HepG2 (cell line): ENCODE data around the gene RGS8. TPM values are rescaled to one million over a fixed set of nuclear protein-coding genes. Genes with fewer than 3 reads are reported as not detected.

Experiments
- ATAC-seq: fragments of 200-7000 bp; cut with Tn5 transposase; 3 replicates; pipeline ENCODE4 v1.9.1; 2020; ENCODE audit warnings: mild to moderate bottlenecking, moderate library complexity
- BruUV-seq: library from RNA; stranded (reverse); fragments of 400-500 nt; replicated peaks from 2 replicates; lab custom pipeline; 2021; lab: Mats Ljungman, UMichigan
- CTCF ChIA-PET: fragments of 300-600 bp; formaldehyde crosslinking; extraction: SDS; loops from one replicate; lab custom pipeline; 2021; ENCODE audit warnings: low total read pairs, inconsistent platforms, low intra/inter-chr PET ratio; lab: Yijun Ruan, JAX
- POLR2A ChIA-PET: fragments of 350-600 bp; sonication (Branson Sonifier 250); formaldehyde crosslinking; loops from one replicate; lab custom pipeline; 2020; ENCODE audit warnings: antibody characterized with exemption, inconsistent platforms; lab: Yijun Ruan, JAX
- DNase-seq: peaks from one replicate; pipeline ENCODE4 v3.0.0-alpha.2; 2015; ENCODE audit warnings: low spot score
- FAIRE-seq: peaks from 3 replicates; lab custom pipeline; 2011; peaks lifted over from hg19 to GRCh38; lab: Jason Lieb, UNC
- H2AFZ ChIP-seq: one replicate; pipeline ENCODE4 v1.6.1; 2011; ENCODE audit warnings: low read length, inconsistent platforms
- H3K27ac ChIP-seq: fragments of 300-600 bp; 3 replicates; pipeline ENCODE4 v1.8.0; 2011; ENCODE audit warnings: mixed run types, mild to moderate bottlenecking, mixed read lengths, low read length, inconsistent platforms; ENCODE audit not compliant: insufficient read depth; ENCODE audit errors: extremely low read length
- H3K27me3 ChIP-seq, 2 experiments: fragments of 200-600 bp in 1 of 2; 2 replicates in 1 of 2; 3 replicates in 1 of 2; pipeline versions ENCODE4 v1.6.0 to v1.8.0; 2011; ENCODE audit warnings: low read length in 2 of 2, mild to moderate bottlenecking in 2 of 2, moderate library complexity in 2 of 2, inconsistent platforms in 1 of 2; ENCODE audit not compliant: insufficient read depth in 2 of 2, control insufficient read depth in 1 of 2
- H3K36me3 ChIP-seq, 2 experiments: fragments of 200-600 bp in 1 of 2; replicated peaks in 1 of 2; 2 replicates in 1 of 2; 3 replicates in 1 of 2; pipeline versions ENCODE4 v1.5.1 to v1.8.0; 2011; ENCODE audit warnings: low read length in 2 of 2, inconsistent platforms in 1 of 2; ENCODE audit not compliant: insufficient read depth in 2 of 2, control insufficient read depth in 1 of 2
- H3K4me1 ChIP-seq: 2 replicates; pipeline ENCODE4 v1.5.1; 2012; ENCODE audit warnings: low read length, inconsistent platforms; ENCODE audit not compliant: insufficient read depth
- H3K4me2 ChIP-seq: 2 replicates; pipeline ENCODE4 v1.6.0; 2011; ENCODE audit warnings: low read depth, low read length, inconsistent platforms
- H3K4me3 ChIP-seq, 3 experiments: fragments of 200-600 bp in 1 of 3; sonication (generic), shearing (Covaris generic) in 1 of 3; replicated peaks in 1 of 3; 2 replicates each; pipeline ENCODE4 v1.5.1; 2011 to 2016; ENCODE audit warnings: low read length in 3 of 3, inconsistent platforms in 2 of 3, low read depth in 2 of 3, mild to moderate bottlenecking in 2 of 3, control low read depth in 1 of 3, mixed read lengths in 1 of 3; ENCODE audit not compliant: insufficient read depth in 1 of 3
- H3K79me2 ChIP-seq: one replicate; pipeline ENCODE4 v1.6.1; 2011; ENCODE audit warnings: low read length, inconsistent platforms; ENCODE audit not compliant: insufficient read depth
- H3K9ac ChIP-seq: 2 replicates; pipeline ENCODE4 v1.6.0; 2011; ENCODE audit warnings: mild to moderate bottlenecking, low read depth, low read length, inconsistent platforms; ENCODE audit not compliant: insufficient read depth
- H3K9me3 ChIP-seq: 2 replicates; pipeline ENCODE4 v1.5.1; 2012; ENCODE audit warnings: mild to moderate bottlenecking, low read length
- H4K20me1 ChIP-seq: 2 replicates; pipeline ENCODE4 v1.6.0; 2011; ENCODE audit warnings: inconsistent platforms, mild to moderate bottlenecking, low read length, moderate library complexity; ENCODE audit not compliant: insufficient read depth
- ELF1 ChIP-seq: sonication (generic); formaldehyde crosslinking; IDR thresholded peaks from 2 replicates; pipeline ENCODE4 v1.4.0; 2020; ENCODE audit warnings: missing genetic modification reagents
- FOXA1 ChIP-seq, 2 experiments: fragments of 450-650 bp in 1 of 2; sonication (generic) in 1 of 2; formaldehyde crosslinking in 1 of 2; IDR thresholded peaks; 2 replicates each; pipeline versions ENCODE4 v1.4.0 to v1.6.1; 2016 to 2020; ENCODE audit warnings: missing genetic modification reagents in 1 of 2
- HNRNPH1 ChIP-seq: fragments of 200-400 bp; formaldehyde crosslinking; optimal IDR thresholded peaks from 2 replicates; pipeline ENCODE3; 2017; ENCODE audit warnings: mild to moderate bottlenecking, low read depth, low read length
- MXI1 ChIP-seq: IDR thresholded peaks from 3 replicates; pipeline ENCODE4 v1.6.1; 2012; ENCODE audit warnings: low read depth, low read length, inconsistent platforms, borderline replicate concordance
- NR2C2 ChIP-seq: sonication (generic); formaldehyde crosslinking; IDR thresholded peaks from 2 replicates; pipeline ENCODE4 v1.4.0; 2020; ENCODE audit warnings: missing genetic modification reagents, mild to moderate bottlenecking, moderate library complexity, borderline replicate concordance
- PHF8 ChIP-seq: sonication (generic); formaldehyde crosslinking; IDR thresholded peaks from 2 replicates; pipeline ENCODE4 v1.5.0; 2020; ENCODE audit warnings: missing genetic modification reagents
- PLSCR1 ChIP-seq: sonication (generic); formaldehyde crosslinking; IDR thresholded peaks from 2 replicates; pipeline ENCODE4 v1.5.0; 2020; ENCODE audit warnings: missing genetic modification reagents, mild to moderate bottlenecking, borderline replicate concordance
- REL ChIP-seq: sonication (generic); formaldehyde crosslinking; conservative IDR thresholded peaks from 2 replicates; pipeline ENCODE4 v1.8.0; 2022; ENCODE audit warnings: mild to moderate bottlenecking, missing genetic modification reagents, moderate library complexity
- TARDBP ChIP-seq: sonication (generic); formaldehyde crosslinking; IDR thresholded peaks from 2 replicates; pipeline ENCODE4 v1.8.0; 2022; ENCODE audit warnings: mild to moderate bottlenecking, missing genetic modification reagents
- ZNF343 ChIP-seq: sonication (generic); formaldehyde crosslinking; IDR thresholded peaks from 2 replicates; pipeline ENCODE4 v1.4.0; 2020; ENCODE audit warnings: mild to moderate bottlenecking, missing genetic modification reagents
- ZNF557 ChIP-seq: sonication (generic); formaldehyde crosslinking; IDR thresholded peaks from 2 replicates; pipeline ENCODE4 v1.4.0; 2020; ENCODE audit warnings: missing genetic modification reagents
- ZNF570 ChIP-seq: sonication (generic); formaldehyde crosslinking; IDR thresholded peaks from 2 replicates; pipeline ENCODE4 v1.4.0; 2020; ENCODE audit warnings: mild to moderate bottlenecking, missing genetic modification reagents, borderline replicate concordance
- WGBS: methylation state at CpG from one replicate; pipeline ENCODE4 v1.1.6; 2017; ENCODE audit warnings: low lambda C conversion rate; 5-methylcytosine and 5-hydroxymethylcytosine counted together
- in situ Hi-C: cut with HindIII; loops from 2 replicates; pipeline ENCODE4 v1.10.0; 2017; ENCODE audit warnings: low pct_unique_long_range_greater_than_20kb; ENCODE audit not compliant: extremely low pct_ligation_motif_present
- intact Hi-C: fragments of 100-400 bp; cut with micrococcal nuclease; formaldehyde crosslinking; loops from one replicate; pipeline ENCODE4 v1.10.0; 2022; ENCODE audit not compliant: unreplicated experiment
- polyA plus RNA-seq, 8 experiments: library from polyadenylated mRNA; depleted of rRNA in 3 of 8; stranded (reverse) in 7 of 8; unstranded in 1 of 8; fragments of >200 nt; fragmentation: Illumina TruSeq in 4 of 8; extraction: Trizol in 4 of 8; gene quantifications; 2 replicates each; pipeline versions ENCODE4 v1.2.1 to v1.2.3, GENCODE V29; 2011 to 2016; ENCODE audit warnings: low read depth in 4 of 8, missing spikeins in 1 of 8, mixed read lengths in 1 of 8; ENCODE audit not compliant: insufficient read depth in 1 of 8
- total RNA-seq, 5 experiments: library from RNA; depleted of rRNA; stranded (reverse); fragments of >200 nt; fragmentation: Illumina TruSeq; extraction: Trizol; gene quantifications; 2 replicates each; pipeline ENCODE4 v1.2.3, GENCODE V29; 2016; ENCODE audit warnings: low read depth in 1 of 5

RGS8 gene
- total and polyA plus RNA-seq, 2 of the 13 experiments (the other 11 are each of a cell fraction or from before 2014, with no cell fraction given), result not detected

- TF ChIP-seq PHF8 (CRISPR knock-in tag) (no peak), MXI1 (no peak), PLSCR1 (no peak), ZNF557 (CRISPR knock-in tag) (no peak)
Observed at GRCh38 chr1:182670032-182670749, 14.2 kb downstream of the RGS8 start (continued).

- H2AFZ ChIP-seq, result no peak overlapping the region
- no peak overlapping the region for H3K9ac ChIP-seq
- no peaks in the 10 kb centered on the region for H3K36me3 ChIP-seq
- H3K27ac ChIP-seq, result no peak overlapping the region
- CTCF ChIA-PET, result no interaction called here
- POLR2A ChIA-PET, result no interaction called here
- no peaks in the 10 kb centered on the region for H3K4me1 ChIP-seq
- in situ Hi-C loops, result no loop called here
- H4K20me1 ChIP-seq, result no peaks in the 10 kb centered on the region
- ATAC-seq (no peak), FAIRE-seq (no peak)
- peaks cover 2 to 55% of the 10 kb centered on the region in 2 experiments; a peak in 3 of 5 replicates for H3K27me3 ChIP-seq
- no TSS peak for BruUV-seq
- no peak overlapping the region for H3K4me3 ChIP-seq
- WGBS, result 49% methylated on average over 4 of the region's 4 CpGs
- intact Hi-C loops, result no loop called here
- no peak overlapping the region for H3K4me2 ChIP-seq
- H3K79me2 ChIP-seq, result no peaks in the 10 kb centered on the region
- no peaks in the 10 kb centered on the region for H3K9me3 ChIP-seq
- no peak for TF ChIP-seq TARDBP
- TF ChIP-seq FOXA1 (IDR thresholded peaks at IDR 0.05), result no peak
- TF ChIP-seq FOXA1 (CRISPR knock-in tag; IDR thresholded peaks at IDR 0.05), result no peak
- TF ChIP-seq ZNF343, result no peak
- TF ChIP-seq NR2C2, result no peak
- no peak for TF ChIP-seq HNRNPH1
- TF ChIP-seq ZNF570, result no peak
- no peak for TF ChIP-seq REL
- TF ChIP-seq ELF1, result no peak
- TF ChIP-seq, all 625 proteins: peak for 0
- DNase-seq, result no peak
Observed at GRCh38 chr1:182669266-182669665, 15.1 kb downstream of the RGS8 start.
